GM12801 (cell line): ENCODE results near the gene CD58.

ENCODE experiments used
- CTCF ChIP-seq: IDR thresholded peaks from one replicate; pipeline ENCODE4 v1.5.1; 2011; ENCODE audit warnings: control low read depth; ENCODE audit not compliant: insufficient read length; ENCODE audit errors: extremely low read depth

CD58 gene

GRCh38 chr1:116558140-116558549, 12.7 kb downstream of the CD58 start:
- TF ChIP-seq CTCF, result no peak

GRCh38 chr1:116557323-116557878, 13.4 kb downstream of the CD58 start:
- no peak for TF ChIP-seq CTCF

- TF ChIP-seq CTCF, result no peak
Measured at GRCh38 chr1:116556289-116557006, 14.4 kb downstream of the CD58 start.

GRCh38 chr1:116554924-116555323, 15.9 kb downstream of the CD58 start:
- no peak for TF ChIP-seq CTCF

- TF ChIP-seq CTCF, result no peak
Measured at GRCh38 chr1:116553386-116554115, 17.3 kb downstream of the CD58 start.

- no peak for TF ChIP-seq CTCF
Measured at GRCh38 chr1:116546354-116546977, 24.4 kb downstream of the CD58 start.

- TF ChIP-seq CTCF, result no peak
Measured at GRCh38 chr1:116545359-116545705, 25.5 kb downstream of the CD58 start.
